ENCODE data around the gene CCDC167. TPM values are rescaled to one million over a fixed set of nuclear protein-coding genes. Genes with fewer than 3 reads are reported as not detected.

Gene CCDC167
- polyA plus RNA-seq, 5 donors: 22.4 to 29.2 (median 23.4) TPM

GRCh38 chr6:37531437-37532036, 31.8 kb upstream of the CCDC167 start:
- no peak for DNase-seq

DNA sequence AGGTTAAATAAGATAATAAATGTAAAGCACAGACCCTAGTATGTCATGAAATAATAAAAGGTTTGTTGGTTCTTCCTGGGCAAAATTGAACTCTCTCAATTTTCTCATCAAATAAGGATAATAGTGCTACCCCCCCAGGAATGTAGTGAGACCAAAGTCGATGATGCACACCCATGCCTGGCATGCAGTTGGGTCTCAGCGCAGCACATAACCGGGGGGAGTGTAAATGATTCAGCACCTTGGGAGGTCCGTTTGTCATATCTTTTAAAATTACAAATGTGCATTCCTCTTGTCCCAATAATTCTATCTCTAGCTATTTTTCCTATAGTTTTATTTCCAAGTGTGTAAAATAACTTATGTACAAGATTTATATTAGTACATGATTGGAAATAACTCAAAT, 31.3 kb upstream of the CCDC167 start:
- DNase-seq: no peak

DNA sequence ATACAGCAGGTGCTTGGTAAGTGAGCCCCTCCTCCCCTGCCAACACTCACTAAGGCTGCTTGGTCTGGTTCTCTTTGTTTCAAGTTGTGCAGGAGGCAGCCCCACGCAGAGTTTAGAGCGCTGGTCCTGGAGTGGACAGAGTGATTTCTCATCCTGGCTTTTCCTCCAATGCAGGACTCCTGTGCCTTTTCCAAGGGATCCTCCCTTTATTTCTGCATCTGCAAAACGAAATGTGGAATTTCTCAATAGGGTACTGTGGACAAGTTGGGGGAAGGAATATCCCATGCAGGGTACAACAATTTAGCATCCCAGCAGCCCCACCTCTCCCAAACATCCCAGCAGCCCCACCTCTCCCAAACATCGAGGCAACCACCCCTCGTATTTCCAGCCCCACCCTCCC, 30.6 kb upstream of the CCDC167 start:
- DNase-seq: no peak

GRCh38 chr6:37528541-37528940, 28.8 kb upstream of the CCDC167 start:
- DNase-seq: no peak

GRCh38 chr6:37525460-37526357, 26.0 kb upstream of the CCDC167 start:
- no peak for DNase-seq

GRCh38 chr6:37524970-37525318, 25.3 kb upstream of the CCDC167 start:
- DNase-seq: no peak

DNA sequence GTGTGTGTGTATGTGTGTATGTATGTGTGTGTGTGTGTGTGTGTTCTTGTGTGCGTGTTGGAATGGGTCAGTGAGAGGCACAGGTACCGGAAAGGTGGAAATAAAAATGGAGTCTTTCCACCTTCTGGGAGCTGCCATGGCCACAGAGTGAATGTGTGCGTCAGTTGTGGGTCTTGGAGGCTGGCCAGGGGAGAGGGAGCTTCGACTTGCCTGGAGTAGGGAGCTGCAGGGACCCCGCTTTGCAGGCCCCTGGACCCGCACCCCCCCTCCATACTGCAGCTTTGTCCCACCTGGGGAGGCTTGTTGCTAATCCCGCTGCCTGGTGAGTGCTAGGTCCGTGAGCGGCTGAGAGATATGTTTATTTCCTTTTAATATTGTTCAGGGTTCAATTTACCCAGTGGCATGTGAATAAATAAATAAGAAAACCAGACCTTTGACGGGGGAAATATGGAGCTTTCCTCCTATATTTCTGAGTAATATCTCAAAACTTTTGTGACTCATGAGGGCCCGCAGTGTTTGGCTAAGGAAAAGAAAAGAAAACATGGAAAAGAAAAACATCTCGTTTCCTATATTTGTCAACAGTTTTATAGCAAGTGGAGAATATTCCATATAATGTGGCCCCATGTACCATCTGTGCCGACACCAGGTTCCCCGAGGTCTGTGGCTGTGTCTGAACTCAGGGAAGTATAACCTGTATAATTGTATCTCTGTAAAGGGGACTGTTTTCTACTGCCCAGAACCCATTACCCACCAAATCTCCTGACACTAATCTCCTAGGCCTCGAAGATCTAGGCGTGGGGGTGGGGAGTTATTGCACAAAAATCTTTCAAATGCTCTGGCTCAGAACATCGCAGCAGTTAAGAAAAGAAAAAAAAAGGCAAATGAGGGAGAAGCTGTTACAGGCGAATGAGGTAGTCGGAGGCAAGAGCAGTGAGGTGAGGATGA, 24.6 kb upstream of the CCDC167 start:
- no peak for DNase-seq

DNA sequence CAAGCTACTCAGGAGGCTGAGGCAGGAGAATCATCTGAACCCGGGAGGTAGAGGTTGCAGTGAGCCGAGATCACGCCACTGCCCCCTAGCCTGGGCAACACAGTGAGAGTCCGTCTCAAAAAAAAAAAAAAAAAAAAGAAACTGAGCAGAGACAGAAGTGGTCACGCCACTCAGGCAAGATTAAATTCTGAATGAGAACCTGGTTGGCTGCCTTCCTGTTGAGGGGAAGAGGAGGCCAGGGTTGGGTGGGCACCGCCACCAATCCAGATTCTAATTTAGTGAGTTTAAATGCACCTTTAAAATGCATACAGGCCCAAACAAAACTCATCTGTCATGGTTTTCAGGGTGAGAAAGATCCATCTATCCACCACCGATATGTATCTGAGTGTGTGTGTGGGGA, 23.7 kb upstream of the CCDC167 start:
- DNase-seq: no peak

DNA sequence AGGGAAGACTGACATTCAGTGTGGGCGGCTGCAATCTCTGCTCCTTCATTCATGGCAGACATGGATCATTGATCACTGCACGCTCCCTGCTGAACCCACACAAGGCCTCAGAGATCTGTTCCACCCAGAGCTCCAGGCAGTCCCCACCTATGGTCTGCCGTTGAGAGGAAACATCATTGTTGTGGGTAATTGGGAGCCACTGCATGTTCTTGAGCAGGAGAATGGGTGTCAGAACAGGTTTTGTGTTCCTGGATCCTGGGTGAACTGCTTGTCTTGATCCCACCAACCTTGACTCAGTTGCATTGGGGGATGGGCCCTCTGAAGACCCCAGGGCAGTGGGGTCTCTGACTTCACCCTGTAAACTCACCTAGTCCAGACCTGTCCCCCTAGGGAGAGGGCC, 23.1 kb upstream of the CCDC167 start:
- no peak for DNase-seq

DNA sequence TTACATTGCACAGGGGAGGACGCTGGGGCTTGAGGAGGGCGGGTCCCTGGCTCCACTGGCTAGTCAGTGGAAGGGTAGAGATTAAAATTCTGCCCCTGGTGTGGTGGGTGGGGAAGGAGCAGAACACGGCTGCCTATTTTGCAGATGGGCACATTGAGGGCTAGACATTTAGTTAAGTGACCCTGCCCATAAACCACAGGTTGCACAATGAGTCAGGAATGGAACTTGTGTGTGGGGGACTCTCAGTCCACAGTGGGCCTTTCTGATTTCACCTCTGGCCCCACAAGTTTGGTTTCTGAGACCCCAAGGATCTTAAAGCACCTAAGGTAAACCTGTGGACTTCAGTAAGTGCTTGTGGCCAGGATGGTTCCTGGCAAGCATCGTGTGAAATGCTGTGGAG, 22.0 kb upstream of the CCDC167 start:
- DNase-seq: no peak

DNA sequence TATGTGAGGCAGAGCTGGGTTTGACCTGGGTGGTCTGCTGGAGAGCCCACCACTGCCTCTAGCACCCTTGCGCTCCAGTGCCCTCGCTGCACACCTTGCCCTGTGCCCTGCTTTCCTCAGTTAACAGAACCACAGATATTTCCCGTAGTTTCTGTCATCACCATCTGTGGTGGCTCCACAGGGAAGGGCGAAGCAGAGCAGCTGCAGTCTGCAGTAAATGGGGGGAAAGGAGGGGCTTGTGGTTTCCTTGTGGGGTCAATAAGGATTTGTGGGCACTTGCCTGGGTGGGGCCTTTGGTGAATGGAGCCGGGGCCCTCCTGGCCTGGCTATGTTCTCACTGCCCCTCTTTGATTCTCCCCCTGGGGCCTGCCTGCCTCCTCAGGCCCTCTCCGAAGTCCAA, 21.2 kb upstream of the CCDC167 start:
- DNase-seq: no peak

- no peak for DNase-seq
Observed at GRCh38 chr6:37519461-37519860, 19.8 kb upstream of the CCDC167 start.

DNA sequence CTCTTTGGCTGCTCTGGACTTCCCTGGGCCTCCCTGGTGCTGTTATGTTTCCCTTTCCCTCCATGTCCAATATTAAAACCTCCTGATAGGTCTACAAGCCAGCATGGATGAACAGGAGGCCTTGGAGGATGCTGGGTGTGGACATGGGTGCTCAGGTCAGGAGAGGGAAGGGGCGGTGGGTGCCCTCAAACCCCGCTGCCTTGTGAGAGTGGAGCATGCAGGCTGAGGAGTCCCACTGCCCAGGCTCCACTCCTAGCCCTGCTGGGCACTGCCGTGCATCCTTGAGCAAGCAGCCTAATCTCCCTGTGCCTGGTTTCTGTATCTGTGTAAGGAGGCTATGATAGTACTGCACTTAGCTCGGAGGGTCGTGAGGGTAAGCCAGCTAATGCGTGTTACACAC, 18.4 kb upstream of the CCDC167 start:
- no peak for DNase-seq

GRCh38 chr6:37517411-37517812, 17.7 kb upstream of the CCDC167 start:
- no peak for DNase-seq

DNA sequence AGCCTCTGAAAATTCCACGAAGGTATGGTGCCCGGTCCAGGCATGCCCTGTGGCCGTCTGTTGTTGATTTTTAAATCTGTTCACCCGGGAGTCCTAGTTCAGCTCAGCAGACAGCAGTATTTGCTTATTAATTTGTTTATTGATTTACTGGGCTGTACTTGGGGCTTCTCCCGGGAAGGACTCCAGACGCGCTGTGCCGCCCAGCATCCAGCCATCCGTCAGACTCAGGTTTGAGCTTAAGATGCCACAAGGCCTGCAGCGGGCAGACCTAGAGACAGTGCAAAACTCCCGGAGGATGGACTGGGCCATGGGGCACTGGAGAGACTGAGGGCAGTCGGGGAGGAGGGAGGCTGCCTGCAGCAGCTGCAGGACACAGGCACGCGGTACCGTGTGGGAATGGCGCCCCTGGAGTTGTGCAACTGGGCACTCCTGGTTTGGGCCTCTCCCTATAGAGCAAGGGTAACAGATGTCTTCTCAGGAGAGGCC, 17.3 kb upstream of the CCDC167 start:
- DNase-seq: no peak

- DNase-seq: peak in 1 of 2 donors; percentile 31
Observed at GRCh38 chr6:37516076-37516919, 16.6 kb upstream of the CCDC167 start.

DNA sequence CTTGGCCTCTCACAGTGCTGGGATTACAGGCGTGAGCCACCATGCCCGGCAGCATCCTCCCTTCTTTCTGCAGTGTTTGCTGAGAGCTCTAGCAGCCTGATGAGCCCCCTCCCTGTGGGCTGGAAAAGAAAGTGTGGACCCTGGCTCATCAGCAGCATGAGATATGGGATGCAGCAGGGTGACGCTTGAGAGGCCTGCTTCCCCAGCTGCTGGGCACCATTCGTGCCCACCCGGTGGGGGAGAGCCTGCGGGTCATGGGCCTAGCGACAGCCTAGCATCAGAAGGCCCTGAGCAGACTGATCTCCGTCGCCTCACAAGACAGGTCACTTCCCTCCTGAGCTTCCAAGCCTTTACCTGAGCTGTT, 16.0 kb upstream of the CCDC167 start:
- no peak for DNase-seq

- DNase-seq: no peak
Observed at GRCh38 chr6:37514837-37515236, 15.1 kb upstream of the CCDC167 start.

DNA sequence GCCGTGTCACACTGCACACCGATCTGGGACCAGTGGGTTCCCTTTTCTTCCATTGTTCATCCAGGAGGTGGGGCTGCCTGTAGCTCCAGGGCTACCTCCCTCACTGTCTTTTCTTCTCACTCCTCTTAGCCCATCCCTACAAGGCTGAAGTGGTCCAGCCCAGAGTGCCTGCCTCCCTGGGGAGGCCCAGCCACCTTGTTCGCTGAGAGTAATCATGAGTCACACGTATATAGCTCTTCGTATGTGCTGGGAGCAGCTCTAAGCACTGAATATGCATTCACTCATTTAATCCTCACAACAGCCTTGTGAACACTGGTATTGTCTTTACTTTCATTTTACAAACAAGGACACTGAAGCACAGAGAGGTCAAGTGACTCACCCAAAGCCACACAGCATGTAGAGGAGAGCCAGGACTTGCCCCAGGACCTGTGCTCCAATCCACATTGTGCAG, 14.7 kb upstream of the CCDC167 start:
- no peak for DNase-seq

DNA sequence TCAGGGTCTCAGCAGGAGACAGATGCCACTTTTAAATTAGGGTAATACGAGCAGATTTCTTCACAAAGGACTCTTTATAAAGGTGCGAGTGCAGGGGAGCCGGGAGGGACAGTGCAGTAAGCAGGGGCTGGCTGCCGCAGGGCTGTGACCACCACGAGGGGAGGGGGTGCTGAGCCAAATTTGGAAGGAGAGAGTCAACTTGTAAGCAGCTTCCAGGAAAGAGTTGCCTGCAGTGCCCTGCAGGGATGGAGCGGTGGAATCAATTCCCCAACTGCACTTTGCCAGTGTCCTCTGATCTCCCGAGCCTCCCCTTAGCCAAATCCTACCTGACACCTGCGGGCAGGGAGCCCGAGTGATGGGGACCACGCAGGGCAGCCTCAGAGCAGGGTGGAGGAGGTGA, 13.9 kb upstream of the CCDC167 start:
- DNase-seq: no peak

DNA sequence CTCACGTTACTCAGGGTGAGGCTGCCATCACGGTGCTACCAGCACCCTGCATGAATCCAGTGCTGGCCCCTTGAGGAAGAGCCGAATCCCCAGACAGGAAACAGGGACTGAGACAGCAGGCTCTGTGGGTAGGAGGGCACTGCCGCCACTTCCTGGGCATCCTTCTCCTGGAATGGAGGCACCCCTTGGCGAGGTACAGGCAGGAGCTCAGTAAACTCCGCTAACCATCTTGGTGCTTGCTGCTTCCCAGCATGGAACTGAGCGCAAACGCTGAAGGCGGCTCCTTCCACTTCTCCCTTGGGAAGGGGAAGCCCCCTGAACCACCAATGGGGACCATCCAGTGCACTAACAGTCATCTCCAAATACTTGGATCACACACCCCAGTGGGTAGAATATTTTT, 13.5 kb upstream of the CCDC167 start:
- no peak for DNase-seq

Measured in right lung (tissue), 5 donors.